Lower leg skin (tissue), 4 donors: ENCODE data around the gene CAMK2G. TPM values are rescaled to one million over a fixed set of nuclear protein-coding genes. Genes with fewer than 3 reads are reported as not detected.
A peak's percentile ranks its signal among the peaks of the same experiment; 100 is the strongest.
"Not testable (repeated sequence)": the region's sequence is repeated elsewhere in the genome, so short reads cannot be mapped to it uniquely, and the experiment has no call there.

Experiments
- DNase-seq, 2 donors: peaks; one replicate each; pipeline ENCODE4 v3.0.0-alpha.2; 2019; ENCODE audit warnings: low spot score in 2 of 2
- H3K4me3 ChIP-seq: fragments of 200-600 bp; sonication (generic); 2 replicates; pipeline ENCODE4 v1.5.1; 2017; ENCODE audit warnings: mild to moderate bottlenecking, low read depth; ENCODE audit not compliant: poor library complexity, severe bottlenecking
- POLR2A ChIP-seq, 2 donors: fragments of 450-650 bp; IDR thresholded peaks; one replicate each; pipeline ENCODE4 v1.6.1; 2016 to 2017; ENCODE audit warnings: antibody characterized with exemption in 2 of 2, mild to moderate bottlenecking in 1 of 2, moderate library complexity in 1 of 2
- WGBS, 2 donors: methylation state at CpG; one replicate each; pipeline ENCODE4 v1.1.5; 2018; 5-methylcytosine and 5-hydroxymethylcytosine counted together
- intact Hi-C: fragments of 100-400 bp; cut with DNase I; formaldehyde crosslinking; loops from one replicate; pipeline ENCODE4 v1.15.0; 2023; ENCODE audit warnings: low total_unique reads
- total RNA-seq, 4 donors: library from RNA; depleted of rRNA; stranded (reverse); fragments of >200 nt; gene quantifications; one replicate each; pipeline ENCODE4 v1.1.0, GENCODE V29; 2016
- TF ChIP-seq, protein P1 (sequence below), 3 donors: fragments of 450-650 bp; IDR thresholded peaks; one replicate each; pipeline ENCODE4 v1.5.1; 2016; ENCODE audit warnings: antibody characterized with exemption in 3 of 3, mild to moderate bottlenecking in 3 of 3, moderate library complexity in 2 of 3

The CAMK2G gene
- 10 to 100 TPM; 20.0 to 27.9 (median 24.2) TPM for total RNA-seq

DNA sequence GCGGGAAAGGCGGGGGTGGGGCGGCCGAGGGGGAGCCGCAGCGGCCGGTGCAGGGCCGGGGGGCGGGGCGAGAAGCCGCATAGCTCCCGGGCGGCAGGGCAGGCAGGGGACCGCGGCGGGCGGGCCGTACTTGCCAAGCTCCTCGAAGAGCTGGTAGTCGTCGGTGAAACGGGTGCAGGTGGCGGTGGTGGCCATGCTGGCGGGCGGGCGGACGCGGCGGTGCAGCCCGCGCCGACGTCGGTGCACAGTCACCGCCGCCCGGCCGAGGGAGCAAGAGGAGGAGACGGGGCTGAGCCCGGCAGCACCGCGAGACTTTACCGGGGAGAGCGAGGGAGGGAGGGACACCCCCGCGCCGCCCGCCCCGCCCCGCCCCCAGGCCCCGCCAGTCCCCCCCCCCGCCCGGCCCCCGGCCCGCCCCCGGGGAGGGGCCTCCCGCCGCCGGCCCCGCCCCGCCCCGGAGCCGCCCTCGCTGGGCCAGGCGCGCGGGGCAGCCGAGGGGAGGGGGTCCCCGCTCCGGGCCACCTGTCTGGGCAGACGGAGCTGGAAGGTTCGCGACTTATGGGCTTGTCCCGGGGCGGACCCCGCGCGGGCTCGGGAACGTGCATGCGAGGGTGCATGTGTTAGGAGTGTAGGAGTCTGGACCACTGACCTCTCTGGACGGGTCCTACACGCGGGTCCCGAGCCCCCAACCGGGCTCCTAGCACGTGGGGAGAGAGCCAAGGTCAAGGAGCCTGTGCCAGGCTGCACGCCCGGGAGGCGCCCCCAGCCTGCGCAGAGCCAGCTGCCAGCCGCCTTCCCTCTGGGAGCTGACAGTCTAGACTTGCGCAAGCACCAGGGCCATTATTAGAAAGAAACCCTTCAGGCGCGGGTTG is at the start of gene CAMK2G:
TSS of gene CAMK2G (minus strand) at position 289 of the 872 bp plus-strand sequence. CDS start at position 195, 94 bp downstream.
- TF ChIP-seq, protein P1, sequence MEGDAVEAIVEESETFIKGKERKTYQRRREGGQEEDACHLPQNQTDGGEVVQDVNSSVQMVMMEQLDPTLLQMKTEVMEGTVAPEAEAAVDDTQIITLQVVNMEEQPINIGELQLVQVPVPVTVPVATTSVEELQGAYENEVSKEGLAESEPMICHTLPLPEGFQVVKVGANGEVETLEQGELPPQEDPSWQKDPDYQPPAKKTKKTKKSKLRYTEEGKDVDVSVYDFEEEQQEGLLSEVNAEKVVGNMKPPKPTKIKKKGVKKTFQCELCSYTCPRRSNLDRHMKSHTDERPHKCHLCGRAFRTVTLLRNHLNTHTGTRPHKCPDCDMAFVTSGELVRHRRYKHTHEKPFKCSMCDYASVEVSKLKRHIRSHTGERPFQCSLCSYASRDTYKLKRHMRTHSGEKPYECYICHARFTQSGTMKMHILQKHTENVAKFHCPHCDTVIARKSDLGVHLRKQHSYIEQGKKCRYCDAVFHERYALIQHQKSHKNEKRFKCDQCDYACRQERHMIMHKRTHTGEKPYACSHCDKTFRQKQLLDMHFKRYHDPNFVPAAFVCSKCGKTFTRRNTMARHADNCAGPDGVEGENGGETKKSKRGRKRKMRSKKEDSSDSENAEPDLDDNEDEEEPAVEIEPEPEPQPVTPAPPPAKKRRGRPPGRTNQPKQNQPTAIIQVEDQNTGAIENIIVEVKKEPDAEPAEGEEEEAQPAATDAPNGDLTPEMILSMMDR (IDR thresholded peaks at IDR 0.05), result no peak
- TF ChIP-seq POLR2A (IDR thresholded peaks at IDR 0.05), result no peak
- 1 to 3% methylated on average over 24 to 48 of the region's 95 CpGs for WGBS, 2 donors
- peak within 1 kb of the TSS; percentile 71 for H3K4me3 ChIP-seq
- DNase-seq, result peak; percentile 68 to 95
- intact Hi-C loops, result no loop called here

DNA sequence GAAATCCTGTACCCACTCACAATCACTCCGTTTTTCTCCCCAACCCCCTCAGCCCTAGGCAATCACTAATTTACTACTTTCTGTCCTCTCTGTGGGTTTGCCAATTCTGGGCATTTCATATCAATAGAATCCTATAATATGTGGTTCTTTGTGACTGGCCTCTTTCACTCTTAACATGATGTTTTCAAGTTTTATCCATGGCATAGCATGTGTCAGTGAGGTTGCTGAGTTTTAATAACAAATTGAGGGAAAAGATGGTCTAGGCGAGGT is 48.4 kb upstream of the CAMK2G start:
- 76 to 83% methylated on average over 2 of the region's 2 CpGs for WGBS, 2 donors
- intact Hi-C loops, result no loop called here
- DNase-seq, result no peak
- H3K4me3 ChIP-seq, result no peak overlapping the region
- TF ChIP-seq, protein P1 (IDR thresholded peaks at IDR 0.05), result no peak
- no peak for TF ChIP-seq POLR2A (IDR thresholded peaks at IDR 0.05)

DNA sequence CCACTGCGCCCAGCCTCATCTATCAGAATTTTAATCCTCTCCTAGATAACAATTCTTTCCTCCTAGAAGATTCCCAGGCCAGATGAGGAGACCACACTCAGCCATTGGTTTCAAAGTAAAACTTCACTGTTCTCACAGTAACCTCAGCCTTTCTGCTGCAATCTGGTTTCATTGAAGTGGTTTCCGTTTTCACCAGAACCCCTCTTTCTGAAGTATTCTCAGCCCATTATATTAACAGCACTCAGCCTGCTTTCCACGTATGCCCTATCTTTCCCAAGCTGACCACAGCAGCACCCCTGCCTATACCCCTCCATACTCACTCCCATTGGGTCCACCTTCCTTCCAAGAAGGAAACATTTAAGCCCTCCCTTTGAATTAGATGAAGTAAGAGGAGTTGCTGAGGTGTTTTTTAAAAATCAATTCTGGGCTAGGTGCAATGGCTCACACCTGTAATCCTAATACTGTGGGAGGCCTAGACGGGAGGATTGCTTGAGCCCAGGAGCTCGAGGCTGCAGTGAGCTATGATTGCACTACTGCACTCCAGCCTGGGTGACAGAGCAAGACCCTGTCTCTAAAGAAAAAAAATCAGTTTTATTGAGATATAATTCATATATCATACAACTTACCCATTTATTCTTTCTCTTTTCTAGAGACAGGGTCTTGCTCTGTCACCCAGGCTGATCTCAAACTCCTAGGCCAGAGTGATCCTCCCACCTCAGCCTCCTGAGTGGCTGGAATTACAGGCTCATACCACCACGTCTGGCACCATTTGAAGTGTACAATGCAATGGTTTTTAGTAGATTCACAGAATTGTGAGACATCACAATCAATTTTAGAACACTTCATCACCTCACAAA is 47.9 kb upstream of the CAMK2G start:
- WGBS, 2 donors, result 92 to 94% methylated on average over 6 of the region's 6 CpGs
- no peak overlapping the region for H3K4me3 ChIP-seq
- TF ChIP-seq, protein P1 (IDR thresholded peaks at IDR 0.05), result no peak
- TF ChIP-seq POLR2A (IDR thresholded peaks at IDR 0.05), result no peak
- intact Hi-C loops, result no loop called here
- DNase-seq, result no peak

DNA sequence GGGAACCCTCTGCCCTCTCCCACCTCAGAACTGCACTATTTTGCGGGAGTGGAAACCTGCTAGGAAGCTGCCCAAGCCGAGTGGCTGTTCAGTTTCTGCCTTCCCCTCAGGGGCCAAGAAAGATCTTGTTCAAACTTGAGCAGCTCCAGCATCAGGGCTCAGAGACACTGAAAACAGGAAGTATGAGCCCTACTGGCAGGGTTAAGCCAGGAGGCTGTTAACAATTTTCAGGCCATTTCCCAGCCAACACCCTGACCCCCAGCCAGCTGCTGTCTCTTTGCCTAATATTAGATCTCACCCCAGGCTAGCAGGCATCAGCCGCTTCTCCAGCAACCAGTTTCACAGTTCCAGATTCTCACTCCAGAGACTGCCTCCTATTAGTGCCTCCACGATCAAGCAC is 45.7 kb upstream of the CAMK2G start:
- intact Hi-C loops, result no loop called here
- DNase-seq, result peak; percentile 83 to 93
- whole genome bisulfite sequencing, 2 donors, result 8 to 15% methylated on average over 4 of the region's 4 CpGs
- H3K4me3 ChIP-seq, result no peak overlapping the region
- TF ChIP-seq, protein P1 (IDR thresholded peaks at IDR 0.05), result no peak
- TF ChIP-seq POLR2A (IDR thresholded peaks at IDR 0.05), result no peak

DNA sequence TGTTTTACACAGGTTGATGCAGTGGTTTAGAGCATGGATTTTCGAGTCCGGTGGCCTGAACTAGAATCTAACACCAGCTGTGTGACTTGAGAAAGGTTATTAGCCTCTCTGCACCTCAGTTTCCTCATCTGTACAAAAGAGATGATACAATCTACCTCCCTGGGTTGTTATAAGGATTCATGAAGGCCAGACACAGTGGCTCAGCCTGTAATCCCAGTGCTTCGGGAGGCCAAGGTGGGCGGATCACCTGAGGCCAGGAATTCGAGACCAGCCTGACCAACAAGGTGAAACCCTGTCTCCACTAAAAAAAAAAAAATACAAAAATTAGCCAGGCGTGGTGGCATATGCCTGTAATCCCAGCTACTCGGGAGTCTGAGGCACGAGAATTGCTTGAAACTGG is 45.1 kb upstream of the CAMK2G start:
- DNase-seq, H3K4me3 ChIP-seq, intact Hi-C loops: not testable (repeated sequence)
- WGBS, 2 donors, result 55 to 57% methylated on average over 8 of the region's 8 CpGs
